BLaER1 (cell line): ENCODE measurements around the gene PUDP.
"Not testable (repeated sequence)": the region's sequence is repeated elsewhere in the genome, so short reads cannot be mapped to it uniquely, and the experiment has no call there.

Experiments
- H3K27ac ChIP-seq: shearing (Covaris generic); formaldehyde crosslinking; 2 replicates; pipeline ENCODE4 v1.8.1; 2022
- H3K27me3 ChIP-seq: shearing (Covaris generic); formaldehyde crosslinking; 2 replicates; pipeline ENCODE4 v1.8.1; 2022
- H3K36me3 ChIP-seq: shearing (Covaris generic); formaldehyde crosslinking; 2 replicates; pipeline ENCODE4 v1.8.1; 2022
- H3K4me1 ChIP-seq: shearing (Covaris generic); formaldehyde crosslinking; 2 replicates; pipeline ENCODE4 v1.8.1; 2022
- H3K4me2 ChIP-seq: shearing (Covaris generic); formaldehyde crosslinking; 2 replicates; pipeline ENCODE4 v1.8.1; 2022
- H3K4me3 ChIP-seq: shearing (Covaris generic); formaldehyde crosslinking; 2 replicates; pipeline ENCODE4 v1.8.1; 2022
- H3K9ac ChIP-seq: shearing (Covaris generic); formaldehyde crosslinking; 2 replicates; pipeline ENCODE4 v1.8.1; 2022
- H3K9me3 ChIP-seq: shearing (Covaris generic); formaldehyde crosslinking; 2 replicates; pipeline ENCODE4 v1.8.1; 2022
- H4K20me1 ChIP-seq: shearing (Covaris generic); formaldehyde crosslinking; 2 replicates; pipeline ENCODE4 v1.8.1; 2022
- Cebpa-rat ChIP-seq: shearing (Covaris generic); IDR thresholded peaks from 2 replicates; pipeline ENCODE4 v1.8.1; 2022

PUDP gene

GRCh38 chrX:7055386-7056137, 92.4 kb downstream of the PUDP start:
- Histone ChIP-seq H3K4me3 (no peak overlapping the region), H3K36me3 (peaks cover 99% of the 10 kb centered on the region), H4K20me1 (0 out of 2 replicates have a peak, but pooled peaks cover 6% of the 10 kb centered on the region), H3K27me3 (no peaks in the 10 kb centered on the region), H3K27ac (no peak overlapping the region), H3K4me2 (no peak overlapping the region), H3K9me3 (0 out of 2 replicates have a peak, but pooled peaks cover 13% of the 10 kb centered on the region), H3K9ac (no peak overlapping the region), H3K4me1 (no peaks in the 10 kb centered on the region)
- TF ChIP-seq Cebpa-rat: no peak

DNA sequence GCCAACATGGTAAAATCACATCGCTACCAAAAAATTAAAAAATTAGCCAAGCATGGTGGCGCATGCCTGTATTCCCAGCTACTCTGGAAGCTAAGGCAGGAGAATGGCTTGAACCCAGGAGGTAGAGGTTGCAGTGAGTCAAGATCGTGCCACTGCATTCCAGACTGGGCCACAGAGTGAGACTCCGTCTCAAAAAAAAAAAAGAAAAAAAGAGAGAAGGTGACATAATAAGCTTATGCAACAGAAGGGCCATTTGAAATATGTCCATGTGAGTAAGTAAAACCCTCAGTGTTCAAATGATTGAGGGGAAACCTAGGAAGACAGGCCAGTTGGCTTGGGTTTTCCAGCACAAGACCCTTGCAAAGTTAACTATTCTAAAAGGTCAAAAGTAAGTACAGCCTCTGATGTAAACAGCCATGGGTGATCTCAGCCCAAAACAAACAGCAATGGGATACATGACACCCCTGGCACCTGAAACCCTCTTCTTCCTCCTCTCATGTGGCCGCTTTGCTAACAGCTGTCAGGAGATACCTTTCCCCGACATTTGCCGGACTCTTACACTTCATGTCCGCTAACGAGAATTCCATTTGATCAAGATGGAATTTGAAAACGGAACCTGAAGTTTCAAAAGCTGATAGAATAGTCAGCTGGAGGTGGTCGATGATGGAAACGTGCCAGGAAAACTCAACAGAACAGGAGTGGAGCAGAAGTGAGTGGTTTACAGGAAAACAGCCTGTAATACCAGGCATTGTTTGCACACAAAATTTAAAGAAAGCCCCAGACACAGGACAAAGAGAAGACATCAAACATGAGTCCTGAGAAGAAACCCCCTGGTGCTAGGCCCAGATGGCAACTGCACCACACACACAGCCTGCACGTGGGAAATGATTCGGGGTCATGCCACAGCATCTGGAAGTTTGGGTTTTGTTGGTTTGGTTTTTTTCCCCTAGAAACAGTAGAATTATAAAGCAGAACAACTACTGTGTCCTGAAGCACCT, 93.4 kb downstream of the PUDP start:
- no peaks in the 10 kb centered on the region for H3K4me1 ChIP-seq
- H3K36me3 ChIP-seq: peaks cover 99% of the 10 kb centered on the region
- H3K9me3 ChIP-seq: 0 out of 2 replicates have a peak, but pooled peaks cover 7% of the 10 kb centered on the region
- H3K27ac ChIP-seq: no peak overlapping the region
- H3K27me3 ChIP-seq: no peaks in the 10 kb centered on the region
- no peak overlapping the region for H3K4me3 ChIP-seq
- no peak overlapping the region for H3K9ac ChIP-seq
- H3K4me2 ChIP-seq: no peak overlapping the region
- TF ChIP-seq Cebpa-rat: no peak
- H4K20me1 ChIP-seq: 0 out of 2 replicates have a peak, but pooled peaks cover 13% of the 10 kb centered on the region

DNA sequence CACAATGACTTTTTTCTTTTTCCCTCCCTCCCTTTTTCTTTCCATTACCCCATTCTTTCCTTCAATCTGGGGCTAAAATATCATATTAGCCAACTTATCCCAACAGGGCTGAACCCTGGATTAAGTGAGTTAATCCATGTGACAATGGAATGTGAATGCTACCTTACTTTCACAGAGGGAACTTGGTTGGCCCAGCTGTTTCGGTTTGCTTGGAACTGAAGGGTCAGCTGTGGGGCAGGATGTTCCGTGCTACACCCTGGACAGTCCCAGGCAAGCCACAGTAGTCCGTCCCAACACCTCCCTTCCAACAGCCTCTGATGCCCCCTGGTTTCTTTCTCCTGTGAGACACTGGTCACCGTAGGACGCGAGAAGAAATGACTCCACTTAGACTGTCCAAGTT, 95.4 kb downstream of the PUDP start:
- H3K4me2 ChIP-seq: no peak overlapping the region
- no peak for TF ChIP-seq Cebpa-rat
- no peaks in the 10 kb centered on the region for H3K4me1 ChIP-seq
- peaks cover 94% of the 10 kb centered on the region for H3K36me3 ChIP-seq
- H3K27me3 ChIP-seq: no peaks in the 10 kb centered on the region
- 0 out of 2 replicates have a peak, but pooled peaks cover 5% of the 10 kb centered on the region for H3K9me3 ChIP-seq
- no peak overlapping the region for H3K4me3 ChIP-seq
- no peak overlapping the region for H3K27ac ChIP-seq
- H4K20me1 ChIP-seq: 0 out of 2 replicates have a peak, but pooled peaks cover 13% of the 10 kb centered on the region
- H3K9ac ChIP-seq: no peak overlapping the region

DNA sequence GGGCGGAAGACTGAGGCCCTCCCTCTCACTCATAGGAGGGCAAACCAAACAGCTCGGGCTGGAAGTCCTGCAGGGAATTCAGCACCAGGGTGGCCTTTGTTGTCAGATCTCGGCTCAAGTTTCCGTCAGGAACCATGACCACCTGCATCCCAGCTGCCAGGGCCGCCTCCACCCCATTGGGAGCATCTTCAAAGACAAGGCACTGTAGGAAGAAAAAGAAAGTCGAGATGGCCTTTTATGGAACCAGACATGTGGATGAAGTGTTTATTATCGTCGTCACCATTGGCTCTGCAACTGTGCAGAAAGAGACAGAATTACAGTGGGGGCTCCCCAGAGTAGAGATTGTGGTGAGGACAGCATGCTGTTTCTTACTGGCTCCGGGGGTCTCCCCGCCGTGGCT, 97.7 kb downstream of the PUDP start:
- Histone ChIP-seq H3K9ac (no peak overlapping the region), H3K27me3 (no peaks in the 10 kb centered on the region), H3K4me1 (no peaks in the 10 kb centered on the region), H3K9me3 (no peaks in the 10 kb centered on the region), H3K4me2 (no peak overlapping the region), H3K4me3 (no peak overlapping the region), H4K20me1 (0 out of 2 replicates have a peak, but pooled peaks cover 13% of the 10 kb centered on the region), H3K27ac (no peak overlapping the region), H3K36me3 (peaks cover 83% of the 10 kb centered on the region)
- no peak for TF ChIP-seq Cebpa-rat

DNA sequence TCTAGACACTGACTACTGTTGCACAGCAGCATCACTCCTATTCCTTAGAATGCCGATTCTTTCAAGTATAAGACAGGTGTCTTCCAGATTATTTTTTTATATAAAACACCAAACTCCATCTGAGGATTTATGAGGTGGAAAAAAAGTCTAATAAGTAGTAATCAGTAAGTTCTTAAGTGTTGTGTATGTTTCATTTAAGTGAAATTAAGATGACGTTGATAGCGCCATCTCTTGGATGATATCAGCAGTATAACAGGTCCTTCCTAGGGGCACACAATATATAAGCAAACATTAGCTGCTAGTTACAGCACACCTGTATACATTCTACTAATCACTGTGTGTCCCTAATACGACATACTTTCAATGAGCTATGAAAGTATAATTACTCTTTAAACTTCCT, 100.0 kb downstream of the PUDP start:
- no peak overlapping the region for H3K4me2 ChIP-seq
- H3K27ac ChIP-seq: no peak overlapping the region
- no peaks in the 10 kb centered on the region for H3K9me3 ChIP-seq
- H3K4me1 ChIP-seq: no peaks in the 10 kb centered on the region
- H4K20me1 ChIP-seq: 0 out of 2 replicates have a peak, but pooled peaks cover 13% of the 10 kb centered on the region
- TF ChIP-seq Cebpa-rat: no peak
- H3K27me3 ChIP-seq: no peaks in the 10 kb centered on the region
- peaks cover 72% of the 10 kb centered on the region for H3K36me3 ChIP-seq
- H3K4me3 ChIP-seq: no peak overlapping the region
- H3K9ac ChIP-seq: no peak overlapping the region

GRCh38 chrX:7045238-7045955, 102.6 kb downstream of the PUDP start:
- no peak for TF ChIP-seq Cebpa-rat
- H3K9ac ChIP-seq: no peak overlapping the region
- no peaks in the 10 kb centered on the region for H3K9me3 ChIP-seq
- H3K4me2 ChIP-seq: no peak overlapping the region
- peaks cover 50% of the 10 kb centered on the region for H3K36me3 ChIP-seq
- 0 out of 2 replicates have a peak, but pooled peaks cover 5% of the 10 kb centered on the region for H4K20me1 ChIP-seq
- H3K4me3 ChIP-seq: no peak overlapping the region
- H3K27me3 ChIP-seq: no peaks in the 10 kb centered on the region
- H3K4me1 ChIP-seq: no peaks in the 10 kb centered on the region
- H3K27ac ChIP-seq: no peak overlapping the region

GRCh38 chrX:7043796-7044433, 104.0 kb downstream of the PUDP start:
- H4K20me1 ChIP-seq, H3K27me3 ChIP-seq, H3K4me2 ChIP-seq, H3K9me3 ChIP-seq, H3K4me1 ChIP-seq, H3K4me3 ChIP-seq, H3K9ac ChIP-seq, H3K27ac ChIP-seq: not testable (repeated sequence)
- H3K36me3 ChIP-seq: peaks cover 35% of the 10 kb centered on the region

DNA sequence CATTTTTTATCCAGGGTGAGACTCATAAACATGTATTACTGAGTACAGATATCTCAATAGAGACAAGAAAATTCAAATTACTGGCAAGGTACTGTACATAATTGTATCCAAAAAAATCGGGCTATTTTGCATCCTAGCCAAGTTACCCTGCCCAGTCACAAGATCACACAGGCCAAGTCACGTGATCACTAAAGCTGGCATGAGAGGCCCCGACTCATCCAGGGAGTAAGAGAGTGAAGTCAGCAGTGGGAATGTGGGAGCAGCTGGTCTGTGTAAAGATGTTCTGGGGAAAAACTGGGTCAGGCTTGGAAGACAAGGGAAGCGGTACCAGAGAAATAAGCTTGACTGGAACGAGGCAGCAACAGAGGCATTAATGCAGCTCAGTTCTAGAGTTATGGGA, 119.7 kb downstream of the PUDP start:
- H3K27ac ChIP-seq: no peak overlapping the region
- no peak overlapping the region for H3K9ac ChIP-seq
- H3K36me3 ChIP-seq: no peaks in the 10 kb centered on the region; the same call in 1 of the 2 replicates
- H3K4me2 ChIP-seq: no peak overlapping the region
- H4K20me1 ChIP-seq: no peaks in the 10 kb centered on the region
- TF ChIP-seq Cebpa-rat: no peak
- no peak overlapping the region for H3K4me3 ChIP-seq
- H3K4me1 ChIP-seq: no peaks in the 10 kb centered on the region
- H3K9me3 ChIP-seq: no peaks in the 10 kb centered on the region
- no peaks in the 10 kb centered on the region for H3K27me3 ChIP-seq

DNA sequence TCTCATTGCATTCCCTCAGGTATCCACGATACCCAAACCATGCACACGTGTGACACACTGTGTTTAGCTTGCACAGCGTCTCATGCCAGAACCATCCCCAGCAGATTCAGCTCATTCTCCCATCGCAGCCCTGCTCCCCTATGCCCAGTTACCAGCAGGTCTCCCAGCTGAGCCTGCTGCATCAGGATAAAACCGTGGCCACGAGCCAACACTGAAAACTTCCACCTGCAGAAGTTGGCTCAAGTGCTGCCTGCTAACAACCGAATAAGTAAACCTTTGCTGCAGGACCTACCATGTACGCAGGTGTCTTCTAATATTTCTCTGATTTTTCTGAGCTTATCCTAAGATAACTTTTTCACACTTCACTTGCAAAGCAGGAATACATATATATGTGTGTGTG, 120.9 kb downstream of the PUDP start:
- no peak overlapping the region for H3K9ac ChIP-seq
- no peaks in the 10 kb centered on the region for H4K20me1 ChIP-seq
- H3K9me3 ChIP-seq: no peaks in the 10 kb centered on the region
- H3K4me2 ChIP-seq: no peak overlapping the region
- H3K4me3 ChIP-seq: no peak overlapping the region
- TF ChIP-seq Cebpa-rat: no peak
- no peaks in the 10 kb centered on the region; the same call in 1 of the 2 replicates for H3K36me3 ChIP-seq
- H3K27ac ChIP-seq: no peak overlapping the region
- H3K4me1 ChIP-seq: no peaks in the 10 kb centered on the region
- no peaks in the 10 kb centered on the region for H3K27me3 ChIP-seq

- H3K4me1 ChIP-seq, H3K36me3 ChIP-seq, H3K27me3 ChIP-seq, H3K4me3 ChIP-seq, H3K9ac ChIP-seq, H3K9me3 ChIP-seq, H4K20me1 ChIP-seq, H3K27ac ChIP-seq, H3K4me2 ChIP-seq: not testable (repeated sequence)
These were observed 121.6 kb downstream of the PUDP start for GRCh38 chrX:7026365-7026764.
